ENCODE measurements around the gene TMEM134. TPM values are rescaled to one million over a fixed set of nuclear protein-coding genes. Genes with fewer than 3 reads are reported as not detected.

The TMEM134 gene
- total and polyA plus RNA-seq, 10 of the 15 experiments (the other 5 are each of a cell fraction or from before 2014, with no cell fraction given), result 1.6 to 93.8 (median 27.8) TPM

DNA sequence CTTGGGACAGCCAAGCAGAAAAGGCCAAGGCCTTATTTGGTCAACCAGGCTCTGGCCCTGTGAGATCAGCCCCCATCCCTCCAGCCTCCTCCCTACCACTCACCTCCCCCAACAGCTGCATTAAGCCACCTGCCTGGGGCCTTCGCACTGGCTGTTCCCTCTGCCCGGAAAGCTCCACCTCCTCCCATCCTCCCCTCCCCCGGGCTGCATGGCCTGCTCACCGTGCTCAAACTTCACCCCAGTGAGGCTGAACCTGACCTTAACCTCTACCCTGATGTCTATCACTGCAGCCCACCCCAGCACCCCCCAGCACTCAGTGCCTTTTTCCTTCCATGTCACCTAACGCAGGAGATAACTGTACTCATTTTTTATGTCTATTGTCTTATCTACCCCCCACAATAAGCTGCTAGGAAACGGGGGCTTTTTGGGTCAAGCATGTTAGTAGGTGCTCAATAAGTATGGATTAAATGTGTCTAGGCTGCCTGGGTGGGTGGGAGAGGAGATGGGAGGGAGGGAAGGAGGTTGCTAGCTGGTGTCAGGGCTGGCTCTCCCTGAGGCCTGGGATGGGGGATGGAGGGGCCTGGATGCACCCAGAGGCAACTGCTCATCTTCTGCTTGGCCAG, 32.5 kb downstream of the TMEM134 start (continued):
- TF ChIP-seq, protein P1, sequence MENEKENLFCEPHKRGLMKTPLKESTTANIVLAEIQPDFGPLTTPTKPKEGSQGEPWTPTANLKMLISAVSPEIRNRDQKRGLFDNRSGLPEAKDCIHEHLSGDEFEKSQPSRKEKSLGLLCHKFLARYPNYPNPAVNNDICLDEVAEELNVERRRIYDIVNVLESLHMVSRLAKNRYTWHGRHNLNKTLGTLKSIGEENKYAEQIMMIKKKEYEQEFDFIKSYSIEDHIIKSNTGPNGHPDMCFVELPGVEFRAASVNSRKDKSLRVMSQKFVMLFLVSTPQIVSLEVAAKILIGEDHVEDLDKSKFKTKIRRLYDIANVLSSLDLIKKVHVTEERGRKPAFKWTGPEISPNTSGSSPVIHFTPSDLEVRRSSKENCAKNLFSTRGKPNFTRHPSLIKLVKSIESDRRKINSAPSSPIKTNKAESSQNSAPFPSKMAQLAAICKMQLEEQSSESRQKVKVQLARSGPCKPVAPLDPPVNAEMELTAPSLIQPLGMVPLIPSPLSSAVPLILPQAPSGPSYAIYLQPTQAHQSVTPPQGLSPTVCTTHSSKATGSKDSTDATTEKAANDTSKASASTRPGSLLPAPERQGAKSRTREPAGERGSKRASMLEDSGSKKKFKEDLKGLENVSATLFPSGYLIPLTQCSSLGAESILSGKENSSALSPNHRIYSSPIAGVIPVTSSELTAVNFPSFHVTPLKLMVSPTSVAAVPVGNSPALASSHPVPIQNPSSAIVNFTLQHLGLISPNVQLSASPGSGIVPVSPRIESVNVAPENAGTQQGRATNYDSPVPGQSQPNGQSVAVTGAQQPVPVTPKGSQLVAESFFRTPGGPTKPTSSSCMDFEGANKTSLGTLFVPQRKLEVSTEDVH (IDR thresholded peaks at IDR 0.05; ENCODE audit: low read depth, partially characterized antibody), result no peak
- TF ChIP-seq, protein P2, sequence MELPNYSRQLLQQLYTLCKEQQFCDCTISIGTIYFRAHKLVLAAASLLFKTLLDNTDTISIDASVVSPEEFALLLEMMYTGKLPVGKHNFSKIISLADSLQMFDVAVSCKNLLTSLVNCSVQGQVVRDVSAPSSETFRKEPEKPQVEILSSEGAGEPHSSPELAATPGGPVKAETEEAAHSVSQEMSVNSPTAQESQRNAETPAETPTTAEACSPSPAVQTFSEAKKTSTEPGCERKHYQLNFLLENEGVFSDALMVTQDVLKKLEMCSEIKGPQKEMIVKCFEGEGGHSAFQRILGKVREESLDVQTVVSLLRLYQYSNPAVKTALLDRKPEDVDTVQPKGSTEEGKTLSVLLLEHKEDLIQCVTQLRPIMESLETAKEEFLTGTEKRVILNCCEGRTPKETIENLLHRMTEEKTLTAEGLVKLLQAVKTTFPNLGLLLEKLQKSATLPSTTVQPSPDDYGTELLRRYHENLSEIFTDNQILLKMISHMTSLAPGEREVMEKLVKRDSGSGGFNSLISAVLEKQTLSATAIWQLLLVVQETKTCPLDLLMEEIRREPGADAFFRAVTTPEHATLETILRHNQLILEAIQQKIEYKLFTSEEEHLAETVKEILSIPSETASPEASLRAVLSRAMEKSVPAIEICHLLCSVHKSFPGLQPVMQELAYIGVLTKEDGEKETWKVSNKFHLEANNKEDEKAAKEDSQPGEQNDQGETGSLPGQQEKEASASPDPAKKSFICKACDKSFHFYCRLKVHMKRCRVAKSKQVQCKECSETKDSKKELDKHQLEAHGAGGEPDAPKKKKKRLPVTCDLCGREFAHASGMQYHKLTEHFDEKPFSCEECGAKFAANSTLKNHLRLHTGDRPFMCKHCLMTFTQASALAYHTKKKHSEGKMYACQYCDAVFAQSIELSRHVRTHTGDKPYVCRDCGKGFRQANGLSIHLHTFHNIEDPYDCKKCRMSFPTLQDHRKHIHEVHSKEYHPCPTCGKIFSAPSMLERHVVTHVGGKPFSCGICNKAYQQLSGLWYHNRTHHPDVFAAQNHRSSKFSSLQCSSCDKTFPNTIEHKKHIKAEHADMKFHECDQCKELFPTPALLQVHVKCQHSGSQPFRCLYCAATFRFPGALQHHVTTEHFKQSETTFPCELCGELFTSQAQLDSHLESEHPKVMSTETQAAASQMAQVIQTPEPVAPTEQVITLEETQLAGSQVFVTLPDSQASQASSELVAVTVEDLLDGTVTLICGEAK (IDR thresholded peaks at IDR 0.05; ENCODE audit: borderline replicate concordance), result no peak; the same call in 1 of the 2 replicates
- no peak for TF ChIP-seq MTA3 (IDR thresholded peaks at IDR 0.05; ENCODE audit: borderline replicate concordance, low read length)
- TF ChIP-seq JUNB (IDR thresholded peaks at IDR 0.05), result no peak
- TF ChIP-seq BHLHE40 (IDR thresholded peaks at IDR 0.05; ENCODE audit: borderline replicate concordance in 1 of 2, low read depth in 2 of 2, low read length in 1 of 2), result peak; percentile 50 to 71; a peak in 2 of 4 replicates
- TF ChIP-seq, protein P3, sequence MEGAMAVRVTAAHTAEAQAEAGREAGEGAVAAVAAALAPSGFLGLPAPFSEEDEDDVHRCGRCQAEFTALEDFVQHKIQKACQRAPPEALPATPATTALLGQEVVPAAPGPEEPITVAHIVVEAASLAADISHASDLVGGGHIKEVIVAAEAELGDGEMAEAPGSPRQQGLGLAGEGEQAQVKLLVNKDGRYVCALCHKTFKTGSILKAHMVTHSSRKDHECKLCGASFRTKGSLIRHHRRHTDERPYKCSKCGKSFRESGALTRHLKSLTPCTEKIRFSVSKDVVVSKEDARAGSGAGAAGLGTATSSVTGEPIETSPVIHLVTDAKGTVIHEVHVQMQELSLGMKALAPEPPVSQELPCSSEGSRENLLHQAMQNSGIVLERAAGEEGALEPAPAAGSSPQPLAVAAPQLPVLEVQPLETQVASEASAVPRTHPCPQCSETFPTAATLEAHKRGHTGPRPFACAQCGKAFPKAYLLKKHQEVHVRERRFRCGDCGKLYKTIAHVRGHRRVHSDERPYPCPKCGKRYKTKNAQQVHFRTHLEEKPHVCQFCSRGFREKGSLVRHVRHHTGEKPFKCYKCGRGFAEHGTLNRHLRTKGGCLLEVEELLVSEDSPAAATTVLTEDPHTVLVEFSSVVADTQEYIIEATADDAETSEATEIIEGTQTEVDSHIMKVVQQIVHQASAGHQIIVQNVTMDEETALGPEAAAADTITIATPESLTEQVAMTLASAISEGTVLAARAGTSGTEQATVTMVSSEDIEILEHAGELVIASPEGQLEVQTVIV (IDR thresholded peaks at IDR 0.05; ENCODE audit: borderline replicate concordance, partially characterized antibody), result no peak
- TF ChIP-seq, protein P4, sequence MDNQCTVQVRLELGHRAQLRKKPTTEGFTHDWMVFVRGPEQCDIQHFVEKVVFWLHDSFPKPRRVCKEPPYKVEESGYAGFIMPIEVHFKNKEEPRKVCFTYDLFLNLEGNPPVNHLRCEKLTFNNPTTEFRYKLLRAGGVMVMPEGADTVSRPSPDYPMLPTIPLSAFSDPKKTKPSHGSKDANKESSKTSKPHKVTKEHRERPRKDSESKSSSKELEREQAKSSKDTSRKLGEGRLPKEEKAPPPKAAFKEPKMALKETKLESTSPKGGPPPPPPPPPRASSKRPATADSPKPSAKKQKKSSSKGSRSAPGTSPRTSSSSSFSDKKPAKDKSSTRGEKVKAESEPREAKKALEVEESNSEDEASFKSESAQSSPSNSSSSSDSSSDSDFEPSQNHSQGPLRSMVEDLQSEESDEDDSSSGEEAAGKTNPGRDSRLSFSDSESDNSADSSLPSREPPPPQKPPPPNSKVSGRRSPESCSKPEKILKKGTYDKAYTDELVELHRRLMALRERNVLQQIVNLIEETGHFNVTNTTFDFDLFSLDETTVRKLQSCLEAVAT (IDR thresholded peaks at IDR 0.05), result peak; percentile 80
- TF ChIP-seq, protein P5, sequence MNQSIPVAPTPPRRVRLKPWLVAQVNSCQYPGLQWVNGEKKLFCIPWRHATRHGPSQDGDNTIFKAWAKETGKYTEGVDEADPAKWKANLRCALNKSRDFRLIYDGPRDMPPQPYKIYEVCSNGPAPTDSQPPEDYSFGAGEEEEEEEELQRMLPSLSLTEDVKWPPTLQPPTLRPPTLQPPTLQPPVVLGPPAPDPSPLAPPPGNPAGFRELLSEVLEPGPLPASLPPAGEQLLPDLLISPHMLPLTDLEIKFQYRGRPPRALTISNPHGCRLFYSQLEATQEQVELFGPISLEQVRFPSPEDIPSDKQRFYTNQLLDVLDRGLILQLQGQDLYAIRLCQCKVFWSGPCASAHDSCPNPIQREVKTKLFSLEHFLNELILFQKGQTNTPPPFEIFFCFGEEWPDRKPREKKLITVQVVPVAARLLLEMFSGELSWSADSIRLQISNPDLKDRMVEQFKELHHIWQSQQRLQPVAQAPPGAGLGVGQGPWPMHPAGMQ (IDR thresholded peaks at IDR 0.05; ENCODE audit: borderline replicate concordance), result no peak
- TF ChIP-seq MXI1 (IDR thresholded peaks at IDR 0.05; ENCODE audit: low read depth, low read length), result no peak
- peak; percentile 79; the same call in 1 of the 2 replicates for TF ChIP-seq GATAD2B (conservative IDR thresholded peaks at IDR 0.05; ENCODE audit: low read depth)
- no peak for TF ChIP-seq SREBF1 (IDR thresholded peaks at IDR 0.05; ENCODE audit: low read length)
- TF ChIP-seq BCL11A (IDR thresholded peaks at IDR 0.05; ENCODE audit: low read depth, low read length), result 0 out of 2 replicates have a peak, but pooled peaks have one; percentile 27
- no peak for TF ChIP-seq RFX5 (IDR thresholded peaks at IDR 0.05; ENCODE audit: low read depth, low read length)
- TF ChIP-seq FOXM1 (IDR thresholded peaks at IDR 0.05; ENCODE audit: low read depth, low read length), result no peak
- TF ChIP-seq SMAD5 (IDR thresholded peaks at IDR 0.05; ENCODE audit: low read depth), result peak; percentile 56
- no peak for TF ChIP-seq NFYA (IDR thresholded peaks at IDR 0.05; ENCODE audit: borderline replicate concordance, low read depth, low read length)
- TF ChIP-seq POLR2AphosphoS5 (IDR thresholded peaks at IDR 0.05; ENCODE audit: low read length), result peak; percentile 15

All from GM12878 (cell line).